Measurements from ENCODE around the gene MYL7.
"Not testable (repeated sequence)": the region's sequence is repeated elsewhere in the genome, so short reads cannot be mapped to it uniquely, and the experiment has no call there.

MYL7 gene, protein sequence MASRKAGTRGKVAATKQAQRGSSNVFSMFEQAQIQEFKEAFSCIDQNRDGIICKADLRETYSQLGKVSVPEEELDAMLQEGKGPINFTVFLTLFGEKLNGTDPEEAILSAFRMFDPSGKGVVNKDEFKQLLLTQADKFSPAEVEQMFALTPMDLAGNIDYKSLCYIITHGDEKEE

DNA sequence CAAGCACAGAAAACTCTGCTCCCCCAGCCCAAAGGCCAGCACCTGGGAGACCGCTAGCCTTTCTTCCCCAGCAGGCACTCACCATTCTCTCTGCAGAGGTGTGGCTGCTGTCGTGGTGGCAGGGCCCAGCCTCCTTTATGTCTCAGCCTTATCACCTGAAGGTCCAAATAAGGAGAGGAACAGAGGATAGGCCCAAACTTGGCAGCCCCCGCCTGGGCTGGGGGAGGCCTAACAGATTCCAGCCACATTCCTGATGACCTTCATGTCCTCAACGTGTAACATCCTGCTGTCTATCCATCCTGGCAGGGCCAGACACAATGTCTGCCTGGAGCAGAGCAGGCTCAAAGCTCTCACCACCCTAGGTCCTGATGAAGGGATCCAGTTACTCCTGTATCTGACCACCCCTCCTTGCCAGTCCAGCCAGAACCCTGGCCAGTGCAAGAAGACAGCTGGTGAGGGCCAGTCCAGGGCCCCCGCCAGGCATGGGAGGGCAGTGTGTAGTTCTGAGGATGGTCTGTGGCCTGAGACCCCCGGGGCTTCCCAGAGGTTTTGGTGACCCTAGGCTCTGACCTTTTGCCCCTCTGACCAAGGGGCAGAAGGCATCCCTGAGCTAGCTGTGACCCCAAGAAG lies at the start of gene MYL7:
MYL7 (minus strand) TSS at position 112 of the 630 bp plus-strand sequence; CDS start at position 85, 27 bp downstream.
- no peak for DNase-seq (ENCODE audit: low read depth in 2 of 3, low spot score in 1 of 3)

DNA sequence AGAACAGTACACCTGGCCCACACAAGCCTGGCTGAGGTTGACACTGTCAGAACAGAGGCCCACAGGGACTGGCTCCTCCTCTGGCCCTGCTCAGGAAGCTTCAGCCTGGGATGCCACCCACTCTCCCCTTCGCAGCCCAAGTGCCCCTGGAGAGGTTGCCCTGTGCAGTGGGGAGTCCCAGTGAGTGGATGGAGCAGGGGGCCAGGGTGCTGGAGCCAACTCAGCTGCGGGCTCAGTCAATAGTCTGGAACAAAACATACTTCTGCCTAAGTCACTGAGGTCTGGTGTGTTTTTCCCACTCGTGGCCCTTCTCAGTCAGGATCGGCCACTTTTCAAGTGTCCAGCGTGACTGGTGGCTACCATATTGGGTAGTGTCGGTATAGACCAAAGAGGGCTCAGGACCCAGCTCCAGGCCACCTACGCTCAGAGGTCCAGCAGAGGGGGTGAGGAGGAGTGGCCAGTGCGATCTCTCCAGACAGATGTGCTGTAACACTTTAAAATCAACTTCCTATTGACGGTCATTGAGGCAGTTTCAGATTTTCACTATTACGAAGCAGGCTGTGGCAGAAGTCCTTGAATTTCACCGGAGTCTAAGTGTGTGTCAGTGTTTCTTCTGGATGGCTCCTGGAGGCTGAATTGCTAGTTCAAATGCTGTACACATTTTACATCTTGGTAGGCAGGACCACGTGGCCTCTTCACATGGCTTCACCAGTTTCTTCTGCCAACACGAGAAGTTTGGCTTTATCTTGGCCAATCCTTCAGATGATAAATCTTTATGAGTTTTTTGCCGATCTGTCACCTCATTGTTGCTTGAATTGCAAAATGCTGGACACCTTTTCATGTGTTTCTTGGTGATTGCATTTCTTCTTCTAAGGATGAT lies 49.1 kb upstream of the MYL7 start:
- no peak for DNase-seq (ENCODE audit: low read depth in 2 of 3, low spot score in 1 of 3)

DNA sequence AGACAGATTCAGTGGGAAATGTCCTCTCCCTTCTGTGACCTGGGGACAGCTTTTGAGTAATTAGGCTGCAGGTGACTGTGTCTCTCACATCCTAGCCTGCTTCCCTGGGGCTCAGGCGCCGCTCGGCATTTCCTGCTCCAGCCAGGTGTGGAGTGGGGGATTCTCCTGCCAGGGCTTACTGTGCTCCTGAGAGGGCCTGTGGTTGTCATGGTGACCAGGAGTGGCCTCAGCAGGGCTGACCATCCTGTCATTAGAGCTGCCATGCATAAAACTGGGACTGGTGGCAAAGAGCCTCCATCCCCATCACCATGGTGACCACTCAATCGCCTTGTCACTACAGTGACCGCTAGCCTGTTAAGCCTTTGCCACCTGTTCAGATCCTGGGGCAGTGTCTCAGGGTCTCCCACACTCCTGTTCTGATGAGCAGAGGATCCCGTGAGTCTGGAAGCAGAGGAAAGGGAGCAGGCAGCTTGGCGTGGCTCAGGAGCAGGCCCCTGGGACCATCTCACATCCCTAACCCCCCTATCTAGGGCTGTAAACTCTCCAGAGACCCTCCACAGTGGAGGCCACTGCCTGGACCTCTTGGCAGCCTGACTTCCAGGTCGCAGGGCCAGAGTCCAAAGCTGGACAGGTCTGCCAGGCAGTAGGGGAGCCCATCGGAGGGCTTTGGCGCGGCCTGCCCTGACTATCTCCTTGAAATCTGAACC lies 48.3 kb upstream of the MYL7 start, which contains the start of gene GCK:
GCK (minus strand) TSS at position 154 of the 707 bp plus-strand sequence. CDS start 486 bp downstream, outside the sequence.
- no peak for DNase-seq (ENCODE audit: low read depth in 2 of 3, low spot score in 1 of 3)

DNA sequence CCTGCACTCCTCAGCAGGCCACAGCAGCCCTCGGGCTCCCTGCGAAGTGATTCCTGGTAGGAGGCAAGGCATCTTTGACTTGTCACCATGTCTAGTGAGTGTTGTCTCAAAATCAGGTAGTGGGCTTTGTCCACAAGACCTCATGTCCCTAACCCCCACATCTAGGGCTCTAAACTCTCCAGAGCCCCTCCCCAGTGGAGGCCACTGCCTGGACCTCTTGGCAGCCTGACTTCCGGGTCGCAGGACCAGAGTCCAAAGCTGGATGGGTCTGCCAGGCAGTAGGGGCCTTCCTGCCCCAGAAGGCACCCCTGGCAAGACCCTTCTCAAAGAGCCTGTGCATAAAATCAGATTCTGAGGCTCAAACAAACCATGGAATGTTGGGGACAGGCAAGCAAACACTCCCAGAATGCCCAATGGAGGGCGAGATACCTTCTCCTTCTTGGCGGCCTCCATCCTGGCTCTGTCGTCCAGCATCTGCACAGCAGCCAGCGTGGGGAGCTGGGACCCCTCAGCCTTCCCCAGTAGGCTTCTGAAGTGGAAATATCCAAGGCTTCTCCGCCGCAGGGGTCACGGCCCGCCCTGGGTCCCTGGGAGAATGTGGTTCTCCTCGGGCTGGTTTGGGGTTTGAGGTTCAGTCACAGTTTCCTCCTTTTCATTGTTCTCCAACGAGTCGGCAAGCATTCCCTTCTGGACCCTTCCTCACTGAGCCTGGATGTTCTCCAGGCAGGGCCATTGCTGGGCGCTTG lies 47.5 kb upstream of the MYL7 start:
- no peak for DNase-seq (ENCODE audit: low read depth in 2 of 3, low spot score in 1 of 3)

DNA sequence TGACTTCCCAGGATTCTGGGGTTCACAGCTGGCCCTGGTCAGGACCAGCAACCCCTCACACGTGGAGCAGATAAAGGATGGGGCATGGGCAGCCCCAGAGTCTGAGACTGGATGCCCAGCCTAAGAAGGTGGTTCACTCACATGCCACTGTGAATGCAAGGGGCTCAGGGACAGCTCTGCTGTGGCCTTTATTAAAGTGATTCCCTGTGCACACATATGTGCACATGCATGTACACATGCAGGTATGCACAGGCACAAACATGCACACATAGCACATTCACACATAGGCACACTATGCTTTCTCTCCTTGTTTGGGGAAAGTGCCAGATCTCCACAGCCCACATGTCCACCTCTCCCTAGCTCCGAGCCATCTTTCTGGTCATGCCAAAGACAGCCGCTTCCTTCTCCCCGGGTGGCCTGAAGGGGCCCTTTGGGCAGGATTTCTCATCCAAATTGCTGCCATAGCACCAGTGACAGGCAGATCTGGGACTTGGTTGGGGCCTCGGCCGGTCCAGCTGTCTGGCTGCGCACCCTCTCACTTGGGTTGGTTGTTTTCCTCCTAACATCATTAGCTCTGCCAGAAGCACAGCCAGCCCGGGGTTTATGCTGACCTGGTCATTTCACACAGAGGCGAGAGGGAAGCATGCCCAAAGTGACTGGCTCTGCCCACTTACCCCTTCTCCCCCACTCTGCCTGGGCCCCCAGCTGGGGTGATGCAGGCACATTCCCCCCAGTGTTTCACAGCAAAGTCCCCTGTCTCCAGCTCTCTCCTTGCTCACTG lies 46.7 kb upstream of the MYL7 start:
- no peak for DNase-seq (ENCODE audit: low read depth in 2 of 3, low spot score in 1 of 3)

DNA sequence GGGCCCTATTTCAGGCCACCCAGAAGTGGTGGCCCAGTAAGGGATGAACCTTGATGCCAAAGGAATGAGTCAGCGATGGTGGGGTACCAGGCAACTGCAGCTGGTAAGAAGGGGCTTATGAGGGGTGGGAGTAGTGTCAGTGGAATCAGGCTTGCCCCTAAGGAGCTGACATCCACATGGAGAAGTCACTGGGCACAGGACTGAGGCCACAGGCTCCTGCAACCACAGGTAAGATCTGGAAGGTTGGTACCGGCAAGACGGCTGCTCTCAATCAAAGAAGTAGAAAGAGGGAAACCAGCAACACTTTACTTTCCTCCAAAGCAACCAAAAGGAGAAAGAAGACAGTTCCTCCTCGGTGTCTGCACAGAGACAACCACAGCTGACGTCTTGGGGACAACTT lies 45.6 kb upstream of the MYL7 start:
- DNase-seq (ENCODE audit: low read depth in 2 of 3, low spot score in 1 of 3) = no peak

DNA sequence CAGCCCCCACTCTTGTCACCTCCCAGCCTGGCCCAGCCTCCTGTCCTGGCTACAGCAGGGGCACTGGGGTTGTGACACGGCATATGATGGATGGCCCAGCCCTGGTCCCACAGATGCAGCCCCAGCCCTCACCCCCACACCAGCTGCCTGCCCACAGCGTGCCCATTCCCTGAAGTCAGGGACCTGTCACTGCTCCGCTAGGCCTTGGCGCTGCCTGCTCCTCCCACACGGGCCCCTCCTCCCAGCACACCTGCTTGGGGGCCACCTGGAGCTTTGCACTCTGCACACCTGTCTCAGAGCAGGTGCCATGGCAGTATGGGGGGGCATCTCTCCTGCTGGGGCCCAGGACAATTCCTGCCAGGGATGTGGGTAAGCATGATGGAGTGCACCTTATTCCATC lies 44.6 kb upstream of the MYL7 start:
- DNase-seq (ENCODE audit: low read depth in 2 of 3, low spot score in 1 of 3) = no peak

DNA sequence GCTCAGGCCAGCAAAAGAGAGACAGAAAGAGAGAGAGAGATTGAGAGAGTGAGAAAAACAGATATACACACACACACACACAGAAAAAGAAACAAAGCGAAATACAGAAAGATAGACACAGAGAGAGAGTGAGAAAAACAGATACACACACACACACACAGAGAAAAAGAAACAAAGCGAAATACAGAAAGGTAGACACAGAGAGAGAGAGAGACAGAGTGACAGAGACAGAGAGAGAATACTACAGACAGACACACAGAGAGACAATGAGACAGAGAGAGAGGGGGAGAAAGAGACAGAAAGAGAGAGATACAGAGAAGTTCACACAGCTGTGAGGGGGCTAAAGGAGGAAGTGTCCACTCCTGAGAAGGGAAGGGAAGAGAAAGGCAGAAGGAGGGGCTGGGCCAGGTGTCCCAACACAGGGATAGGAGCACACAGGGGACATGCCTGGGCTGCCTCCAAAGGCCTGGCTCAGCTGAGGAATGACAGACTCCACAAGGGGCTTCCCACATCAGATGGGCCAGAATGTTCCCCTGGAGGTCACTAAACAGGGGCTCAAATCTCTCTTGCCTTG lies 43.8 kb upstream of the MYL7 start:
- DNase-seq (ENCODE audit: low read depth in 2 of 3, low spot score in 1 of 3) = no peak

DNA sequence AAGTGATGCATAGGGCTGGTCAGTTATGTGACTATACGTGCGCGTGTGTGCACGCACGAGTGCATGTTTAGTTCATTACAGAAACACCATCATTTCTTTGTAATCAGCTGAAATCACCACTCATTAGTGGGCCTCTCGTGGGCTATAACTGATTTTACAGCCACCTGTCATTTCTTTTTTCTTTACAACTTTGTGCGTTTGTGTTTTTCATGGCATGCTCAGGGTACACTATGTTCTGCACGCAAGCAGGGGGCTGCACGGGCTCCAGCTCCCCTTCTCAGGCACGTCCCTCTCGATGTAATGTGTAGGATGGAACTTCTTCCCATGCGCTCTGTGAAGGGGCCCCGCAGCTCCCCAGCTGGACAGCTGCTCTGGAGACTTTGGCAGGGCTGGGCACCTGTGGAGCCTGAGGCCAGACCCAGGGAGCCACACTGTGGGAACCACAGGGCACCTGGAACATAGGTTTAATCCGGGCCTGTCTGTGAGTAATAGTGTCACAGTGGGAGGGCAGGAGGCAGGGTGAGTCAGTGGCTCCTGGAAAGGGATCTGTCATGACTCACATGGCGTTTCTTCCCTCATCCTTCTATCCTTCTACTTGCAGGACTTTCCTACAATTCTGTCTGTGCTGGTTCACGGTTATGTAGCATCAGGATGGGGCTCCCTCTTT lies 43.2 kb upstream of the MYL7 start:
- no peak for DNase-seq (ENCODE audit: low read depth in 2 of 3, low spot score in 1 of 3)

DNA sequence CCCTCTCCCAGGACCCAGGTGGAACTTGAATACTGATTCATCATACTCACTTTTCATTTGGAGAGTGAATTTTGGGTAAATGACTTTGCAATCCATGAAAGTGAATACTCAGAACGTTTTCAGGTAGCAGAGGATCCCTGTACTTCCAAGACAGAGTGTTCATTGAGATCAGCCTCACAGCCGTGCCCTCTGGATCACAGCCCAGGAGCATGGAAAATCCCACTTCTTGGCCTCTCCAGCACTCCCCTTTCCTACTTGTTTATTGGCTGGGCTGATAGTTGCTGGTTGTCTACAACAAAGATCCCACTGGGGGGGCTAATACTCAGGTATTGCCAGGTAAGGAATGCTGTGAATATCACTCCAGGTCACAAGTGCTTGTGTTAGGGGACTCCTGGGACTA lies 42.3 kb upstream of the MYL7 start:
- DNase-seq (ENCODE audit: low read depth in 2 of 3, low spot score in 1 of 3) = peak in 1 of 3 donors; percentile 14

DNA sequence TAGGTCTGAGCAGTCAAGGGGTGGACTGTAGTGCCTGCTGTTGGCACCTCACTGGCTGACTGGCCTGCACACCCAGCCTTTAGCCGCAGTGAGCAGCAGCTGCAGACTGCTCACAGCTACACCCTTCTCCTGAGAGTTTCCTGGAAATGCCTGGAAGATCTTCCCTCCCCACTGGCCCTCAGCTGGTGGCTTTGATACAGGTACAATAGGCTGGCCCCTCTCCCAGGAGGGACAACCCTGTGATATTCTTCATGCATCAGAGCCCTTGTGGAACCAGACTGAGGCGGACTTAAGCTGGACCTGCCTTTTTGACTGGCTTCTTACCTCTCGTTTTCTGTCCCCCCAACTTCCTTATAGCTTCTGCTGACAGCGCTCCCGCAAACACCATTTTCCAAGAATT lies 41.7 kb upstream of the MYL7 start:
- no peak for DNase-seq (ENCODE audit: low read depth in 2 of 3, low spot score in 1 of 3)

DNA sequence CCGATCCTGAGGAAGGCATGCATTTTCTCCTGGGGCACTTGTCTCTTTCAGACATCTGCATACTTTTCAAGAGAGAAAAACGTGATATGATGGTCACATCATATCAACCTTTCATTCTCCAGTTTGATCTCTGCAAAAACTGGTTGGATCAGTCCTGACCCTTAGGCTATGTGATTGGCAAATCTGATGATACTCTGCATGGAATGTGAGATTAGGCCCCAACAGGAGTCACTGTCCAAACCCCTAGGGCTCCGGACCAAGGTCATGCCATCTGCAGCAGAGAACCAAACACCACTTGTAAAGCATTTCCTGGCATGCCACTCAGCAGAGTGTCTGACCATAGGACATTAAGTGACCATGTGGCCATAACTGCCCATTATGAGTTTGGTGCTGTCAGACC lies 39.5 kb upstream of the MYL7 start:
- DNase-seq (ENCODE audit: low read depth in 2 of 3, low spot score in 1 of 3) = no peak

DNA sequence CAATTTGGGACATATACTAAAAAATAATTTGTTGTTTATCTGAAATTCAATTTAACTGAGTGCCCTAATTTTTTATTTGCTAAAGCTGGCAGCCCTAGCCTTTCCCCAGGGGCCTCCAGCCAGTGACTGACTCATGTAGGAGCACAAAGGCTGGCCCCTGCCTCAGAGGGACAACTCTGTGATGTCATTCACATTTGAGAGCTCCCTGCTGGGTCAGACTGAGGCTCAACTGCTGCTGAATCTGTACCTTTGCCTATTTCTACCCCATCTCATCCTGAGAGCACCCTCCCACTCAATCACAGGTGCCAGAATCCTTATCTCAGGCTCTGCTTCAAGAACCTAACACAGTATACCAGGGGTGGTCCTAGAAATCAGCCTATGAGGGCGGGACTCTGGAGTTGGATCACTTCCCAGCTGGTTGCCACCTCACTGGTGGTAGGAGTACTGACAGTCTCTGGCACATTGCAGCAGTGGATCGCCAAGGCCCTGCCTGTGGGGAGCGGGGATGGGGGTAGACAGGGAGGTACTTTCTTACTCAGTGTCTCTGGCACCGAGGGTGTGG lies 36.5 kb upstream of the MYL7 start:
- DNase-seq (ENCODE audit: low read depth in 2 of 3, low spot score in 1 of 3) = no peak

DNA sequence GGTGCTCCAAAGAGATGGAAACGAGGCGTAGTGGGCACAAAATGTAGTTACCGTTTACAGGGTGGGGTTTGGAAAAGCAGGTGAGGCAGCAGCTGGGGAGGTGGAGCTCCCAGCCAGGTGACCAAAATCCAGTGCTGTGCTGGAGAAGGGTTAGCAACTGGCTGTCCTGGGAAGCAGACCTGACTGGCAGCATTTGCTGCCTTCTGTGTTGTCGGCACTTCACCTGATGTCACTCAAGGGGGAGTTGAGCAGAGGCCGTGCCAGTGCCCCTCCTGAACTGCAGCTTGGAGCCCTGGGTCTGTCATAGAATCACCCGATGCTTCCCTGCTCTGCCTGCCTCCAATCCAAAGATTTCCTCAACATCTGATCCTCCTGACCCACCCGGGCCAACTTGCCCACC lies 35.4 kb upstream of the MYL7 start:
- DNase-seq (ENCODE audit: low read depth in 2 of 3, low spot score in 1 of 3) = no peak

DNA sequence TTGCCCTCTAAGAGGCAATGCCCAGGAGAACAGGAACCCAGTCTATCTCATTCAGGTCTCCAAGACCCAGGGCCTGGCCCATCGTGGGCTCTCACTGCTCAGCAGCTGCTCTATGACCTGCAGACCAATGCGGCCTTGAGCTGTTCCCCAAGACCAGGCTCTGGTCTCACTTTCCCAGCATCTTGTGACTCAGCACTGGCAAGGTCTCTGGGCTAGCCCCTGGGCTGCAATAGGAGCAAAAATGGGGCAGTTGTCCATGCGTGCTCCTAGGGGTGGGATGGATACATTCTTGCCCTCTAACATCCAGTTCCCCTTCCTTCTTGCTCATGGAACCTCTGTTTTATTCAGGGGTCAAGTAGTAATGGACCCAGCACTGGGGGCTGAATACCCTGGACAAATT lies 34.6 kb upstream of the MYL7 start:
- no peak for DNase-seq (ENCODE audit: low read depth in 2 of 3, low spot score in 1 of 3)

DNA sequence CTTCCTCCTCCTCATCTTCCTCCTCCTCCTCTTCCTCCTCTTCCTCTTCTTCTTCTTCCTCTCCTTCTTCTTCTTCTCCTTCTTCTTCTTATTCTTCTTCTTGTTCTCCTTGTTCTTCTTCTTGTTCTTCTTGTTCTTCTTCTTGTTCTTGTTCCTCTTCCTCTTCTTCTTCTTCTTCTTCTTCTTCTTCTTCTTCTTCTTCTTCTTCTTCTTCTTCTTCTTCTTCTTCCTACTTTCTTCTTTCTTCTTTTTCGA lies 33.5 kb upstream of the MYL7 start:
- not testable (repeated sequence) for DNase-seq (ENCODE audit: low read depth in 2 of 3, low spot score in 1 of 3)

DNA sequence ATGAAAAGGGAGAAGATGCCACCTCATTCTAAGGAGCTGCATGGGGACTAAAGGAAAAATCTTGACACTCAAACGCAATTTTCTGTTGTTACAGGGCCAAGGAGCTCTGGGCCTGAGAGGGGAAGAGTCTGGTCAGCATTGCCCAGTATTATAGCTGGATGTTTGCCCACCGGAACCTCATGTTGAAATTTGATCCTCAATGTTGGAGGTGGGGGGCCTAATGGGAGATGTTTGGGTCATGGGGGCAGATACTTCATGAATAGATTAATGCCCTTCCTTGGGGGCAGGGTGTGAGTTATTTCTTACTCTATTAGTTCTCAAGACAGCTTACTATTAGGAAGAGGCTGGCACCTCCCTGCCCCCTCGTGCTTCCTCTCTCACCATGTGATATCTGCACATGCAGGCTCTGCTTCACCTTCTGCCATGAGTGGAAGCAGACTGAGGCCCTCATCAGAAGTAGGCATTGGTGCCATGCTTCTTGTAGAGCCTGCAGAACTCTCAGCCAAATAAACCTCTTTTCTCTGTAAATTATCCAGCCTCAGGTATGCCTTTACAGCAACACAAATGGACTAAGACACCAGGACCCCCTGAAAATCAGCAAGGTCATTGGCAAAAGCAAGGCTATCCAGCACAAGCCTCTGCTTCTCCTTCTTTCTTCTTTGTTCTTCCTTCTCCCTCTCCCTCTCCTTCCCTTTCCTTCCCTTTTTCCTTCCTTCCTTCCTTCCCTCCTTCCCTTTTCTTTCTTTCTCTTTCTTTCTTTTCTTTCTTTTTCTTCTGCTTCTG lies 33.0 kb upstream of the MYL7 start:
- no peak for DNase-seq (ENCODE audit: low read depth in 2 of 3, low spot score in 1 of 3)

DNA sequence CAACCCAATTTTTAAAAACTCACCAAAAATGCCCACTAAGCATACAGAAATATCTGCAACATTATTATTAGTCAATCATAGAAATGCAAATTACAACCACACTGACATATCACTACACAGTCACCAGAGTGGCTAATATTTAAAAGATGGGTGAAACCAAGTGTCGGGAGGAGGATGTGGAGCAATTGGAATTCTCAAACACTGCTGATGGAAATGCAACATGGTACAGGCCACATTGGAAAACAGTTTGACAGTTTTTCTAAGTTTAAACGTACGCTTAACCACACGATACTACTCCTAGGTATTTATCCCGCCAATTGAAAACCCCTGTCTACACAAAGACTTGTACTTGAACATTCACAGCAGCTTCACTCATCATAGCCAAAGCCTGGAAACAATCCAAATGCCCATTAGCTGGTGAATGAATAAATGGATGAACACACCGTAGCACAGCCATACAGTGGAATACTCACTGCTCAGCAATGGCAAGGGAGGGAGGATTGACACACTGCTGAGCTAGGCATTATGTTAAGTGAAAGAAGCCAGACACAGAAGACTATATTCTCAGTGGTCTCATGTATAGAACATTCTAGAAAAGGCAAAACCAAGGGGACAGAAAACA lies 31.8 kb upstream of the MYL7 start:
- DNase-seq (ENCODE audit: low read depth in 2 of 3, low spot score in 1 of 3) = no peak

Data from stimulated activated CD4-positive, alpha-beta T cell treated with anti-CD3 and anti-CD28 coated beads, Interleukin-12 subunit alpha, Interleukin-12 subunit beta, amount 100 ng/mL, for 48 hours (primary cell).